Testis (tissue), 3 donors: Measurements from ENCODE around the gene OR2A12. TPM values are rescaled to one million over a fixed set of nuclear protein-coding genes. Genes with fewer than 3 reads are reported as not detected.

Source experiments
- DNase-seq: peaks from one replicate; pipeline ENCODE4 v3.0.0-alpha.2; 2019
- H3K27ac ChIP-seq, 2 donors: fragments of 200-600 bp; sonication (generic); one replicate each; pipeline ENCODE4 v1.5.1; 2019
- H3K27me3 ChIP-seq: fragments of 200-600 bp; sonication (generic); one replicate; pipeline ENCODE4 v1.5.1; 2019
- H3K36me3 ChIP-seq: fragments of 200-600 bp; sonication (generic); one replicate; pipeline ENCODE4 v1.5.1; 2017; ENCODE audit warnings: low read depth; ENCODE audit errors: missing control alignments
- H3K4me1 ChIP-seq: fragments of 200-600 bp; sonication (generic); one replicate; pipeline ENCODE4 v1.5.1; 2019
- H3K4me3 ChIP-seq, 2 donors: fragments of 200-600 bp; sonication (generic); one replicate each; pipeline ENCODE4 v1.5.1; 2017 to 2019
- H3K9me3 ChIP-seq: fragments of 200-600 bp; sonication (generic); one replicate; pipeline ENCODE4 v1.5.1; 2017
- CTCF ChIP-seq, 3 experiments: fragments of 450-650 bp in 2 of 3; fragments of 200-600 bp in 1 of 3; sonication (generic) in 1 of 3; IDR thresholded peaks; one replicate each; pipeline ENCODE4 v1.5.1; 2016 to 2019; ENCODE audit warnings: antibody characterized with exemption in 3 of 3, mild to moderate bottlenecking in 2 of 3, moderate library complexity in 1 of 3
- POLR2A ChIP-seq: fragments of 450-650 bp; IDR thresholded peaks from one replicate; pipeline ENCODE4 v1.6.1; 2017; ENCODE audit warnings: antibody characterized with exemption, mild to moderate bottlenecking, moderate library complexity
- WGBS, 2 donors: methylation state at CpG; one replicate each; pipeline ENCODE4 v1.1.5; 2018; 5-methylcytosine and 5-hydroxymethylcytosine counted together
- intact Hi-C: fragments of 100-400 bp; cut with DNase I; formaldehyde crosslinking; loops from one replicate; pipeline ENCODE4 v1.15.1; 2023; ENCODE audit warnings: low total_unique reads
- polyA plus RNA-seq: library from polyadenylated mRNA; stranded (reverse); fragments of 350-450 nt; fragmentation: Illumina TruSeq; extraction: RNeasy Lipid Tissue Mini Kit (QIAGEN cat#74804); gene quantifications from one replicate; pipeline ENCODE4 v1.2.3, GENCODE V29; 2014; ENCODE audit warnings: low read depth, low replicate concordance; ENCODE audit not compliant: insufficient read depth
- total RNA-seq, 2 donors: library from RNA; depleted of rRNA; stranded (reverse); fragments of >200 nt; gene quantifications; one replicate each; pipeline ENCODE4 v1.2.3, GENCODE V29; 2016

Gene OR2A12
- total and polyA plus RNA-seq, 3 donors from 2014 or later = 0.06 to 0.39 TPM; not detected in 1

- Histone ChIP-seq H3K27ac (no peak overlapping the region), H3K36me3 (no peaks in the 10 kb centered on the region), H3K4me1 (no peaks in the 10 kb centered on the region), H3K27me3 (no peaks in the 10 kb centered on the region), H3K9me3 (no peaks in the 10 kb centered on the region), H3K4me3 (no peak overlapping the region)
- WGBS, 2 donors = 31 to 32% methylated on average over 3 of the region's 3 CpGs
- TF ChIP-seq POLR2A (no peak), CTCF (IDR thresholded peaks at IDR 0.05) (peak in 2 of 3 experiments; percentile 10 to 46)
- intact Hi-C loops = no loop called here
- no peak for DNase-seq
Observed at GRCh38 chr7:144063710-144064109, 22.4 kb upstream of the OR2A12 start.

GRCh38 chr7:144069511-144069910, 16.6 kb upstream of the OR2A12 start, which contains the start of gene OR2A25:
TSS of gene OR2A25 (plus strand) at chr7:144069811. CDS start at chr7:144074220, 4,409 bp downstream.
- no peaks in the 10 kb centered on the region for H3K36me3 ChIP-seq
- H3K4me1 ChIP-seq = no peaks in the 10 kb centered on the region
- DNase-seq = no peak
- H3K27ac ChIP-seq = no peak within 1 kb of the TSS
- no peaks in the 10 kb centered on the region for H3K9me3 ChIP-seq
- intact Hi-C loops = no loop called here
- no peak within 1 kb of the TSS for H3K4me3 ChIP-seq
- TF ChIP-seq CTCF (IDR thresholded peaks at IDR 0.05) (no peak), POLR2A (no peak)
- H3K27me3 ChIP-seq = no peaks in the 10 kb centered on the region
- 65 to 71% methylated on average over 1 of the region's 1 CpG for WGBS, 2 donors

- TF ChIP-seq CTCF (IDR thresholded peaks at IDR 0.05) = no peak
- no peak for TF ChIP-seq POLR2A
- Histone ChIP-seq H3K9me3 (no peaks in the 10 kb centered on the region), H3K4me3 (no peak overlapping the region), H3K36me3 (no peaks in the 10 kb centered on the region), H3K27ac (no peak overlapping the region), H3K4me1 (no peaks in the 10 kb centered on the region), H3K27me3 (no peaks in the 10 kb centered on the region)
- intact Hi-C loops = no loop called here
- no peak for DNase-seq
- 57 to 63% methylated on average over 2 of the region's 2 CpGs for WGBS, 2 donors
Observed at GRCh38 chr7:144069953-144070352, 16.1 kb upstream of the OR2A12 start.

- Histone ChIP-seq H3K4me3 (no peak overlapping the region), H3K4me1 (no peaks in the 10 kb centered on the region), H3K27ac (no peak overlapping the region), H3K36me3 (no peaks in the 10 kb centered on the region), H3K27me3 (no peaks in the 10 kb centered on the region), H3K9me3 (no peaks in the 10 kb centered on the region)
- WGBS, 2 donors = 65 to 74% methylated on average over 8 of the region's 8 CpGs
- DNase-seq = no peak
- TF ChIP-seq CTCF (IDR thresholded peaks at IDR 0.05) (no peak), POLR2A (no peak)
- intact Hi-C loops = no loop called here
Observed at GRCh38 chr7:144074374-144074773, 11.7 kb upstream of the OR2A12 start.

GRCh38 chr7:144086730-144087129, 652 bp downstream of the OR2A12 start:
- H3K27me3 ChIP-seq = no peaks in the 10 kb centered on the region
- intact Hi-C loops = no loop called here
- no peak overlapping the region for H3K4me3 ChIP-seq
- no peaks in the 10 kb centered on the region for H3K4me1 ChIP-seq
- H3K27ac ChIP-seq = no peak overlapping the region
- no peaks in the 10 kb centered on the region for H3K36me3 ChIP-seq
- no peak for DNase-seq
- TF ChIP-seq CTCF (IDR thresholded peaks at IDR 0.05) (no peak), POLR2A (no peak)
- no peaks in the 10 kb centered on the region for H3K9me3 ChIP-seq
- 52 to 59% methylated on average over 4 of the region's 4 CpGs for WGBS, 2 donors
